HG03571 (cell line): Measurements from ENCODE around the gene P2RY2.

Experiments
- ATAC-seq: cut with Tn5 transposase; IDR thresholded peaks from one replicate; pipeline ENCODE4 v1.9.1; 2021; ENCODE audit not compliant: unreplicated experiment

P2RY2 gene

DNA sequence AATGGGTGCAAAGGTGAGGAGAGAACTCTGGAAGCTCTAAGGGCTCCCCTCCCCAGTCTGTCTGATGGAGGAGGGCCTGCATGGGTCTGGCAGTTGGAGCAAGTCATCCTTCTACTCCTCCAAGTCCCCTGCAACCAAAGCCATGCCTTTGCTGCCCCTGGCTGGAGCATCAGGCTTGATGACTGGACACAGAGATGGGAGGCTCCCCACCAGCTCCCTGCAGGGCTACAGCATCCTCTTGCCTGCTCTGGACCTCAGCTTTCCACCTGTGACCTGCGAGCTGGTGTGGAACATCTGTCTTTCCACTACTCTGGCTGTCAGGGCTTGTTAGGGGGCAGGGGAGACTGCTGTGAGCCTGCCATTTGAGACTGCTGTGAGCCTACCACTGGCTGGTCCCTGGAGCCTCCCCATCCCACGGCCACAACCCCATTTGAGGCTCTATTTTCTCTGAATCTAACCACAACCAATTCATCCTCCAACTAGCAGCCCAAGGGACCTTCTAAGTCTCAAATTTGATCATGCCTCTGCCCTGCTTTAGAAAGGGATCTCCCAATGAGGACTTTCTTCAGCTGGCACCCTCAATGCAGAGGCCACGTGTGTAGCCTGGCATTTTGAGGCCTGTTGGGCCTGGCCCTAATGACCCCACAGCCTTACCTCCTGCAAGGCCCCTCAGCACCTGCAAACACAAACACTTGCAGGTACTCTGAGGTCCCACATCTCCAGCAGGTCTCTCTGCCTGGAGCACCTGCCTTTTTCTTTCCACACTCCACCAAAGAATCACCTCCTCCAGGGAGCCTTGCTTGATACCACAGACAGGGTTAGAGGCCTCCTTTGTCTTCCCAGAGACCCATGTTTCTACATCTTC, 63.9 kb downstream of the P2RY2 start:
- no peak for ATAC-seq

DNA sequence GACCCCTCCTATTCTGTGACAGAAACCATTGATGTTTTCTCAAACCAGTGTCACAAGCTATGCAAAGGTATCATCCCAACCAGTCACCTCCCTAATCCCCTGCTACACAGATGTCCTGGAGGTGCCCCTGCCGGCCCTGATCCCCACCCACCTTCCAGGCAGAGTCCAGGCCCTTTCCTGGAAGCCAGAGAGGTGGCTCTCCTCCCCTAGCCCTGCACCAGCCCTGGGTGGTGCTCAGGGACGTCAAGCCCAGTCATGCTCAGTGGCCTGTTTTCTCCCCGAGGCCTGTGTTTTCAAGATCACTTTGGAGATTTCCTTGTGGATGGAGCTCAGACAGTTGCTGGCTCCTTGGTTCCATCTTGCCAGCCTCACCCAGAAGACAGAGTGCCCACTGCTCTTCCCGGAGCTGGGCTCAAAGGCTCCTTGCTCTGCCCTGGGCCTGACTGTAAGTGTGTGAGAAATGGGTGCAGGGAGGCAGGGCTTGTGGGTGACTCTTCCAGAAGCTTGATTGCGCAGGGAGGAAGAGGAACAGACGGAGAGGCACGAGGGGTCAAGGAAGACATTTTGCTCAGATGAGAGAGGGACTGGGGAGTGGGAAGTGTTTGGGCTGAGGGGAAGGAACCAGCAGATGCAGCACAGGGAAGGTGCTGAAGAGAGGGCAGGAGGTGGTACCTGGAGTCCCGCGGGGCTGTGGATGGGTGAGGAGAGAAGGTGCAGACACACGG, 65.4 kb downstream of the P2RY2 start:
- ATAC-seq = no peak

DNA sequence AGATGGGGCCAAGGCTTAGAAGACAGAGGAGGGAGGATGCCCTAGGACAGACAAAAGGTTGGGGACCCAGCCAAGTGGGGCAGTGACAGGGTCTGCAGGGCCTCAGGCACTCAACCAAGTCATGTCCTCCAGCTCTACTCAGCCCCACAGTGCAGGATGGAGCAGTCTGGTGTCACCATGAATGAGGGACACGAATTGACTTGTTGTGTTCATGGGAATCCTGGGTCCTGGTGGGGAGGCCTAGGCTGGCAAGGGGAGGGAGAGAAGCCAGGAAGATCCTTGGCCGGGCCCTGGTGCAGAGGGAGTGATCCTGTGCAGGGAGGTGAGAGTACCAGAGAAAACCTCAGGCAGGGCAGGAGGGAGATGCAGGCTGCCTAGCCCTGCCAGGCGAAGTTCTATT, 66.0 kb downstream of the P2RY2 start:
- ATAC-seq = no peak

DNA sequence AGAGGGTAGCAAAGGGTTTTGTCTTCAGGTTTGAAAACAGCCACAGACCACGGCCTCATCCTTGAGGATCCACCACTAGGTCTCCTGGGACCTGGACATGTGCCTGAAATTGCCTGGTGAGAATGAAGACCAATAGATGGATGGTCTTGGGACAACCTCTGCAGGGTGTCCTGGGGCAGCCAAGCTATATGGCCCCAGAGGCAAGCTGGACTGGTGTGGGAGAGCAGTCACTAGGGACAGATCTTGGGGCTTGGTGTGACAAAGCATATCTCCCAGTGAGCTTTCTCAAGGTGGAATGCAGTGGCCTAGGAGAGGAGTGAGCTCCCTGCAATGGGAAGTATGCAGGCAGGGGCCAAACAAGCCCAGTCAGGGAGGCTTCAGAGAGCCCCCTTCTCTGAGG, 67.6 kb downstream of the P2RY2 start:
- no peak for ATAC-seq
